SK-N-SH (cell line): ENCODE data around the gene NUSAP1.

Experiments
- MXI1 ChIP-seq: IDR thresholded peaks from 2 replicates; pipeline ENCODE4 v1.6.1; 2012; ENCODE audit warnings: mild to moderate bottlenecking, low read depth, low read length, improper control_type of control experiment
- RFX5 ChIP-seq: IDR thresholded peaks from 2 replicates; pipeline ENCODE4 v1.6.1; 2012; ENCODE audit warnings: mild to moderate bottlenecking, improper control_type of control experiment, low read length
- TF ChIP-seq, protein P1 (sequence below): fragments of 200-600 bp; sonication (generic); IDR thresholded peaks from 2 replicates; pipeline ENCODE4 v1.6.1; 2017; ENCODE audit warnings: antibody characterized with exemption, mild to moderate bottlenecking, moderate library complexity

DNA sequence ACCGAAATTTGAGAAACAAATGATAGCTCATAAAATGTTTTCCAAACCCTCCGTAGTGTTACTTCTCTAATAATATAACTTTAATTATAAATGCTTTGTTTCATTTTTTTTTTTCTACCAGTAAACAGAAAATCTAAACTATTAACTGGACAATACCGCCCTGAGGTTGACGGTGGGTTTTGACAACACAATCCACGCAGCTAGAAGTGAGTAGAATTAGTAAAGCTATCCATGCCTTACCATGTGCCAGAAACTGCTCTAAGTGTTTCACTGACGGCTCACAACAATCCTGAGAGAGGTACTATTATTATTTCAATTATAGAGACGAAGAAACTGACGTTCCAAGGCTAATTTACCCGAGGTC, 69.2 kb downstream of the NUSAP1 start:
- TF ChIP-seq MXI1 (no peak), RFX5 (no peak)
- TF ChIP-seq, protein P1, sequence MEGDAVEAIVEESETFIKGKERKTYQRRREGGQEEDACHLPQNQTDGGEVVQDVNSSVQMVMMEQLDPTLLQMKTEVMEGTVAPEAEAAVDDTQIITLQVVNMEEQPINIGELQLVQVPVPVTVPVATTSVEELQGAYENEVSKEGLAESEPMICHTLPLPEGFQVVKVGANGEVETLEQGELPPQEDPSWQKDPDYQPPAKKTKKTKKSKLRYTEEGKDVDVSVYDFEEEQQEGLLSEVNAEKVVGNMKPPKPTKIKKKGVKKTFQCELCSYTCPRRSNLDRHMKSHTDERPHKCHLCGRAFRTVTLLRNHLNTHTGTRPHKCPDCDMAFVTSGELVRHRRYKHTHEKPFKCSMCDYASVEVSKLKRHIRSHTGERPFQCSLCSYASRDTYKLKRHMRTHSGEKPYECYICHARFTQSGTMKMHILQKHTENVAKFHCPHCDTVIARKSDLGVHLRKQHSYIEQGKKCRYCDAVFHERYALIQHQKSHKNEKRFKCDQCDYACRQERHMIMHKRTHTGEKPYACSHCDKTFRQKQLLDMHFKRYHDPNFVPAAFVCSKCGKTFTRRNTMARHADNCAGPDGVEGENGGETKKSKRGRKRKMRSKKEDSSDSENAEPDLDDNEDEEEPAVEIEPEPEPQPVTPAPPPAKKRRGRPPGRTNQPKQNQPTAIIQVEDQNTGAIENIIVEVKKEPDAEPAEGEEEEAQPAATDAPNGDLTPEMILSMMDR: no peak
